A673 (cell line): ENCODE measurements around the gene PAPSS2. TPM values are rescaled to one million over a fixed set of nuclear protein-coding genes. Genes with fewer than 3 reads are reported as not detected.

Experiments used
- BruUV-seq: library from RNA; stranded (reverse); fragments of 400-500 nt; replicated peaks from 2 replicates; lab custom pipeline; 2021; lab: Mats Ljungman, UMichigan
- CTCF ChIA-PET: fragments of 300-600 bp; sonication (Branson Sonifier 250); formaldehyde crosslinking; loops from one replicate; lab custom pipeline; 2022; ENCODE audit warnings: antibody characterized with exemption; lab: Charles Lee
- POLR2A ChIA-PET: fragments of 300-600 bp; sonication (Branson Sonifier 250); formaldehyde crosslinking; loops from one replicate; lab custom pipeline; 2022; ENCODE audit warnings: antibody characterized with exemption; ENCODE audit not compliant: low non-redundant PET; lab: Charles Lee
- DNase-seq: peaks from one replicate; pipeline ENCODE4 v3.0.0-alpha.2; 2015; ENCODE audit warnings: low spot score
- H3K27ac ChIP-seq: fragments of 200-600 bp; sonication (generic); 2 replicates; pipeline ENCODE4 v1.5.1; 2016; ENCODE audit warnings: mixed run types, low read depth, mild to moderate bottlenecking, mixed read lengths, antibody characterized with exemption, low read length; ENCODE audit not compliant: poor library complexity, severe bottlenecking
- H3K27me3 ChIP-seq: fragments of 200-600 bp; sonication (generic); replicated peaks from 2 replicates; pipeline ENCODE4 v1.6.1; 2017; ENCODE audit warnings: mixed run types, low read depth, mild to moderate bottlenecking, mixed read lengths, antibody characterized with exemption, low read length; ENCODE audit not compliant: insufficient read depth, poor library complexity
- H3K36me3 ChIP-seq: fragments of 200-600 bp; sonication (generic); 2 replicates; pipeline ENCODE4 v1.6.1; 2016; ENCODE audit warnings: mixed run types, mild to moderate bottlenecking, mixed read lengths, antibody characterized with exemption, low read length; ENCODE audit not compliant: insufficient read depth, poor library complexity, severe bottlenecking
- H3K4me1 ChIP-seq: fragments of 200-600 bp; sonication (generic); 2 replicates; pipeline ENCODE4 v1.6.1; 2017; ENCODE audit warnings: mixed run types, mild to moderate bottlenecking, mixed read lengths, antibody characterized with exemption, low read length; ENCODE audit not compliant: insufficient read depth, poor library complexity, severe bottlenecking
- H3K4me3 ChIP-seq: fragments of 200-600 bp; sonication (generic); 2 replicates; pipeline ENCODE4 v1.5.1; 2016; ENCODE audit warnings: low read depth, mixed run types, mild to moderate bottlenecking, mixed read lengths, low read length; ENCODE audit not compliant: poor library complexity, severe bottlenecking
- H3K9me3 ChIP-seq: fragments of 200-600 bp; sonication (generic); 2 replicates; pipeline ENCODE4 v1.6.1; 2016; ENCODE audit warnings: mixed run types, low read depth, mild to moderate bottlenecking, mixed read lengths, antibody characterized with exemption, low read length; ENCODE audit not compliant: poor library complexity, severe bottlenecking
- CTCF ChIP-seq: fragments of 300-800, 200-600 bp; sonication (generic); conservative IDR thresholded peaks from 2 replicates; pipeline ENCODE4 v1.5.1; 2017; ENCODE audit warnings: low read depth, mild to moderate bottlenecking, antibody characterized with exemption, low read length, moderate library complexity, mixed read lengths
- EZH2 ChIP-seq: fragments of 200-600 bp; sonication (generic); IDR thresholded peaks from 2 replicates; pipeline ENCODE4 v1.6.1; 2017; ENCODE audit warnings: borderline replicate concordance, low read depth, mild to moderate bottlenecking, mixed read lengths, antibody characterized with exemption, low read length; ENCODE audit not compliant: poor library complexity, severe bottlenecking
- intact Hi-C: fragments of 100-400 bp; cut with micrococcal nuclease; formaldehyde crosslinking; loops from one replicate; pipeline ENCODE4 v1.10.0; 2022; ENCODE audit not compliant: unreplicated experiment
- total RNA-seq: library from RNA; stranded (reverse); gene quantifications from 2 replicates; pipeline ENCODE4 v1.2.3, GENCODE V29; 2021

PAPSS2 gene
- total RNA-seq, 1 experiment from 2014 or later = 14.0 TPM

GRCh38 chr10:87667493-87667892 is 7.8 kb downstream of the PAPSS2 start:
- H3K27ac ChIP-seq = no peak overlapping the region
- H3K9me3 ChIP-seq = no peaks in the 10 kb centered on the region
- H3K36me3 ChIP-seq = no peaks in the 10 kb centered on the region
- H3K4me1 ChIP-seq = peaks cover 6% of the 10 kb centered on the region
- no peaks in the 10 kb centered on the region for H3K27me3 ChIP-seq
- intact Hi-C loops = no loop called here
- POLR2A ChIA-PET = no interaction called here
- DNase-seq = no peak
- TF ChIP-seq CTCF = no peak
- TF ChIP-seq EZH2 = no peak
- H3K4me3 ChIP-seq = no peak overlapping the region
- no TSS peak for BruUV-seq
- CTCF ChIA-PET = no interaction called here

- no peak for DNase-seq
- H3K4me3 ChIP-seq = no peak overlapping the region
- TF ChIP-seq CTCF (no peak), EZH2 (no peak)
- H3K27ac ChIP-seq = no peak overlapping the region
- no TSS peak for BruUV-seq
- intact Hi-C loops = no loop called here
- CTCF ChIA-PET = interaction anchor here (0.6 to 0.7 kb wide), 2 partner anchors 89 to 135 kb away, joined by 4 to 5 read pairs; no protein-coding TSS in a partner anchor
- POLR2A ChIA-PET = interaction anchor here (0.6 kb wide), 1 partner anchor 91 kb away, joined by 4 read pairs; no protein-coding TSS in a partner anchor
- no peaks in the 10 kb centered on the region for H3K27me3 ChIP-seq
- H3K9me3 ChIP-seq = no peaks in the 10 kb centered on the region
- no peaks in the 10 kb centered on the region for H3K4me1 ChIP-seq
- H3K36me3 ChIP-seq = no peaks in the 10 kb centered on the region
These were observed 8.8 kb downstream of the PAPSS2 start for GRCh38 chr10:87668324-87669074.

- H3K4me1 ChIP-seq = no peaks in the 10 kb centered on the region
- no peak overlapping the region for H3K27ac ChIP-seq
- DNase-seq = no peak
- H3K9me3 ChIP-seq = no peaks in the 10 kb centered on the region
- CTCF ChIA-PET = interaction anchor here (0.6 kb wide), 1 partner anchor 12 kb away, joined by 3 read pairs; no protein-coding TSS in a partner anchor
- TF ChIP-seq EZH2 = no peak
- TF ChIP-seq CTCF = no peak
- POLR2A ChIA-PET = no interaction called here
- H3K36me3 ChIP-seq = no peaks in the 10 kb centered on the region
- no peaks in the 10 kb centered on the region for H3K27me3 ChIP-seq
- no peak overlapping the region for H3K4me3 ChIP-seq
- intact Hi-C loops = no loop called here
- no TSS peak for BruUV-seq
These were observed 10.1 kb downstream of the PAPSS2 start for GRCh38 chr10:87669752-87670151.
